HEK293 (cell line): ENCODE measurements around the gene UGCG.
"Not testable (repeated sequence)": the region's sequence is repeated elsewhere in the genome, so short reads cannot be mapped to it uniquely, and the experiment has no call there.

Experiments
- CTCF ChIA-PET: fragments of 350-600 bp; formaldehyde crosslinking; extraction: SDS; loops from one replicate; lab custom pipeline; 2021; ENCODE audit warnings: antibody characterized with exemption; lab: Yijun Ruan, JAX
- POLR2A ChIA-PET: fragments of 300-600 bp; formaldehyde crosslinking; extraction: SDS; loops from one replicate; lab custom pipeline; 2020; ENCODE audit warnings: antibody characterized with exemption, inconsistent platforms; lab: Yijun Ruan, JAX
- H3K27ac ChIP-seq: fragments of 200-500 bp; sonication (Bioruptor generic); 2 replicates; pipeline ENCODE4 v1.5.1; 2014; ENCODE audit warnings: low read depth, low read length, control low read depth, inconsistent platforms; ENCODE audit errors: extremely low read depth
- H3K36me3 ChIP-seq, 2 experiments: fragments of 200-500 bp in 1 of 2; sonication (Bioruptor generic) in 1 of 2; 1 replicate in 1 of 2; 2 replicates in 1 of 2; pipeline ENCODE4 v1.5.1; 2014 to 2017; ENCODE audit warnings: inconsistent platforms in 2 of 2, low read length in 2 of 2; ENCODE audit not compliant: control insufficient read depth in 2 of 2, insufficient read depth in 1 of 2
- H3K4me1 ChIP-seq: fragments of 200-500 bp; sonication (Bioruptor generic); 2 replicates; pipeline ENCODE4 v1.5.1; 2014; ENCODE audit warnings: mild to moderate bottlenecking, low read length, inconsistent platforms; ENCODE audit not compliant: control insufficient read depth, insufficient read depth
- H3K4me3 ChIP-seq: 2 replicates; pipeline ENCODE4 v1.5.1; 2011; ENCODE audit warnings: low read depth, mild to moderate bottlenecking, control low read depth, low read length, moderate library complexity
- H3K9me3 ChIP-seq: fragments of 200-500 bp; sonication (Bioruptor generic); 2 replicates; pipeline ENCODE4 v1.5.1; 2014; ENCODE audit warnings: low read depth, low read length, inconsistent platforms; ENCODE audit not compliant: control insufficient read depth, insufficient read depth
- GLI2 ChIP-seq: fragments of 450-650 bp; formaldehyde crosslinking; IDR thresholded peaks from 2 replicates; pipeline ENCODE4; 2017; ENCODE audit warnings: missing biosample characterization, missing genetic modification characterization, low read depth, borderline replicate concordance
- MEIS1 ChIP-seq: sonication (generic); formaldehyde crosslinking; IDR thresholded peaks from 2 replicates; pipeline ENCODE4 v1.8.1; 2022; ENCODE audit warnings: missing genetic modification reagents, mild to moderate bottlenecking, borderline replicate concordance
- SALL2 ChIP-seq: fragments of 450-650 bp; formaldehyde crosslinking; IDR thresholded peaks from 2 replicates; pipeline ENCODE4 v1.5.0; 2017; ENCODE audit warnings: missing biosample characterization, mild to moderate bottlenecking, missing genetic modification characterization, borderline replicate concordance
- ZBTB20 ChIP-seq: fragments of 450-650 bp; formaldehyde crosslinking; IDR thresholded peaks from 2 replicates; pipeline ENCODE4 v1.5.1; 2016; ENCODE audit warnings: missing biosample characterization, missing genetic modification characterization
- ZBTB8A ChIP-seq: fragments of 450-650 bp; formaldehyde crosslinking; IDR thresholded peaks from 2 replicates; pipeline ENCODE4 v1.5.1; 2016; ENCODE audit warnings: missing biosample characterization, missing genetic modification characterization
- ZFP69B ChIP-seq: fragments of 450-650 bp; formaldehyde crosslinking; IDR thresholded peaks from 2 replicates; pipeline ENCODE4 v1.5.1; 2016; ENCODE audit warnings: missing biosample characterization, missing genetic modification characterization
- ZNF10 ChIP-seq: fragments of 450-650 bp; formaldehyde crosslinking; IDR thresholded peaks from 2 replicates; pipeline ENCODE4 v1.5.1; 2017; ENCODE audit warnings: missing biosample characterization, missing genetic modification characterization
- ZNF132 ChIP-seq: fragments of 450-650 bp; formaldehyde crosslinking; IDR thresholded peaks from 2 replicates; pipeline ENCODE4 v1.5.1; 2017; ENCODE audit warnings: missing biosample characterization, missing genetic modification characterization, borderline replicate concordance
- ZNF155 ChIP-seq: fragments of 450-650 bp; formaldehyde crosslinking; IDR thresholded peaks from 2 replicates; pipeline ENCODE4 v1.5.1; 2016; ENCODE audit warnings: missing biosample characterization, missing genetic modification characterization
- ZNF341 ChIP-seq: fragments of 450-650 bp; formaldehyde crosslinking; IDR thresholded peaks from 2 replicates; pipeline ENCODE4; 2016; ENCODE audit warnings: low read depth, missing biosample characterization, missing genetic modification characterization
- ZNF354C ChIP-seq: fragments of 450-650 bp; formaldehyde crosslinking; IDR thresholded peaks from 2 replicates; pipeline ENCODE4 v1.5.1; 2016; ENCODE audit warnings: missing biosample characterization, missing genetic modification characterization, low read depth, borderline replicate concordance
- ZNF394 ChIP-seq: fragments of 450-650 bp; formaldehyde crosslinking; IDR thresholded peaks from 2 replicates; pipeline ENCODE4 v1.5.1; 2016; ENCODE audit warnings: missing biosample characterization, missing genetic modification characterization, mild to moderate bottlenecking, moderate library complexity, borderline replicate concordance
- ZNF501 ChIP-seq: fragments of 450-650 bp; formaldehyde crosslinking; IDR thresholded peaks from 2 replicates; pipeline ENCODE4 v1.5.1; 2016; ENCODE audit warnings: missing biosample characterization, missing genetic modification characterization
- ZNF514 ChIP-seq: fragments of 450-650 bp; formaldehyde crosslinking; IDR thresholded peaks from 2 replicates; pipeline ENCODE4 v1.5.1; 2016; ENCODE audit warnings: missing biosample characterization, missing genetic modification characterization
- ZNF585B ChIP-seq: fragments of 450-650 bp; formaldehyde crosslinking; IDR thresholded peaks from 2 replicates; pipeline ENCODE4 v1.5.1; 2016; ENCODE audit warnings: missing biosample characterization, missing genetic modification characterization
- ZNF658 ChIP-seq: fragments of 450-650 bp; formaldehyde crosslinking; IDR thresholded peaks from 2 replicates; pipeline ENCODE4; 2016; ENCODE audit warnings: missing biosample characterization, missing genetic modification characterization
- ZNF664 ChIP-seq: fragments of 450-650 bp; formaldehyde crosslinking; IDR thresholded peaks from 2 replicates; pipeline ENCODE4 v1.5.1; 2016; ENCODE audit warnings: missing biosample characterization, missing genetic modification characterization
- TF ChIP-seq, protein P1 (sequence below): fragments of 450-650 bp; formaldehyde crosslinking; conservative IDR thresholded peaks from 2 replicates; pipeline ENCODE4 v1.5.1; 2016; ENCODE audit warnings: low read depth, missing biosample characterization, missing genetic modification characterization
- TF ChIP-seq, protein P2 (sequence below): fragments of 450-650 bp; formaldehyde crosslinking; IDR thresholded peaks from 2 replicates; pipeline ENCODE4 v1.5.1; 2017; ENCODE audit warnings: missing biosample characterization, missing genetic modification characterization
- TF ChIP-seq, protein P3 (sequence below): fragments of 450-650 bp; formaldehyde crosslinking; IDR thresholded peaks from 2 replicates; pipeline ENCODE4 v1.5.1; 2016; ENCODE audit warnings: missing biosample characterization, missing genetic modification characterization

Gene UGCG

DNA sequence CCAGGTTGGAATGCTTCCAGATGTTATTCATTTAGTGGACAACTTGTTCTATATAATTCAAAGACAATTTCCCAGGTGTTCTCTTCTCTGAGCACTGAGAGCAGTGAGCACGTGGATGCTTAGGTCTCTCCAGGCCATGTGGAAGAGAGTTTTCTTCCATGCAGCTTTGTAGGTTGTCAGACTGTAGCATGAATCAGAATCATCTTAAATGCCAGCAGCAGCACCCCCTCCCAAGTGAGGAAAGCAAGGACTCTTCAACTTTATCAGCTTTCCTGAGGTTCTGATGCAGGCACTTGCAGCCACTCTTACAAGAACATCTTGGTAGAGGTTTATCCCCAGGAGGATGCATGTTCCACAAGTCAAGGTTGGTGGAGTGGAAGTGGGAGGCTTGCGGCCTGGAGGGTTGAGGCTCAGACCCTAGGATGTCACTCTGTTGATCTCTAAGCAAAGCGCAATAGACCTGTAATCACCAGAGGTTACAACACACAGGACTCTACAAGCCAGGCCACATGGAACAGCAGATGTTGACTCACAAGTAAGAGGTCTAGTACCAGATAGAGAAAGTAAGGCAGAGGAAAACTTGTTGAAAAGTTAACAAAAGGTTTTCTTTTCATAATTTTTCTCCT is 47.7 kb downstream of the UGCG start:
- POLR2A ChIA-PET, result no interaction called here
- Histone ChIP-seq H3K9me3 (no peaks in the 10 kb centered on the region), H3K27ac (no peak overlapping the region), H3K4me3 (no peak overlapping the region), H3K4me1 (no peaks in the 10 kb centered on the region), H3K36me3 (no peaks in the 10 kb centered on the region)
- CTCF ChIA-PET, result interaction anchor here (0.9 kb wide), 1 partner anchor 130 kb away, joined by 4 read pairs; no protein-coding TSS in a partner anchor
- TF ChIP-seq ZFP69B (tag by site-specific recombination) (no peak), ZBTB20 (tag by site-specific recombination) (no peak), ZBTB8A (no peak), ZNF585B (tag by site-specific recombination) (no peak), ZNF501 (tag by site-specific recombination) (no peak), GLI2 (tag by site-specific recombination) (no peak), ZNF664 (tag by site-specific recombination) (no peak), ZNF132 (tag by site-specific recombination) (no peak), ZNF155 (tag by site-specific recombination) (no peak), ZNF658 (tag by site-specific recombination) (no peak), ZNF341 (tag by site-specific recombination) (no peak), SALL2 (tag by site-specific recombination) (no peak), MEIS1 (CRISPR knock-in tag) (no peak), ZNF10 (tag by site-specific recombination) (no peak)
- TF ChIP-seq, protein P1, sequence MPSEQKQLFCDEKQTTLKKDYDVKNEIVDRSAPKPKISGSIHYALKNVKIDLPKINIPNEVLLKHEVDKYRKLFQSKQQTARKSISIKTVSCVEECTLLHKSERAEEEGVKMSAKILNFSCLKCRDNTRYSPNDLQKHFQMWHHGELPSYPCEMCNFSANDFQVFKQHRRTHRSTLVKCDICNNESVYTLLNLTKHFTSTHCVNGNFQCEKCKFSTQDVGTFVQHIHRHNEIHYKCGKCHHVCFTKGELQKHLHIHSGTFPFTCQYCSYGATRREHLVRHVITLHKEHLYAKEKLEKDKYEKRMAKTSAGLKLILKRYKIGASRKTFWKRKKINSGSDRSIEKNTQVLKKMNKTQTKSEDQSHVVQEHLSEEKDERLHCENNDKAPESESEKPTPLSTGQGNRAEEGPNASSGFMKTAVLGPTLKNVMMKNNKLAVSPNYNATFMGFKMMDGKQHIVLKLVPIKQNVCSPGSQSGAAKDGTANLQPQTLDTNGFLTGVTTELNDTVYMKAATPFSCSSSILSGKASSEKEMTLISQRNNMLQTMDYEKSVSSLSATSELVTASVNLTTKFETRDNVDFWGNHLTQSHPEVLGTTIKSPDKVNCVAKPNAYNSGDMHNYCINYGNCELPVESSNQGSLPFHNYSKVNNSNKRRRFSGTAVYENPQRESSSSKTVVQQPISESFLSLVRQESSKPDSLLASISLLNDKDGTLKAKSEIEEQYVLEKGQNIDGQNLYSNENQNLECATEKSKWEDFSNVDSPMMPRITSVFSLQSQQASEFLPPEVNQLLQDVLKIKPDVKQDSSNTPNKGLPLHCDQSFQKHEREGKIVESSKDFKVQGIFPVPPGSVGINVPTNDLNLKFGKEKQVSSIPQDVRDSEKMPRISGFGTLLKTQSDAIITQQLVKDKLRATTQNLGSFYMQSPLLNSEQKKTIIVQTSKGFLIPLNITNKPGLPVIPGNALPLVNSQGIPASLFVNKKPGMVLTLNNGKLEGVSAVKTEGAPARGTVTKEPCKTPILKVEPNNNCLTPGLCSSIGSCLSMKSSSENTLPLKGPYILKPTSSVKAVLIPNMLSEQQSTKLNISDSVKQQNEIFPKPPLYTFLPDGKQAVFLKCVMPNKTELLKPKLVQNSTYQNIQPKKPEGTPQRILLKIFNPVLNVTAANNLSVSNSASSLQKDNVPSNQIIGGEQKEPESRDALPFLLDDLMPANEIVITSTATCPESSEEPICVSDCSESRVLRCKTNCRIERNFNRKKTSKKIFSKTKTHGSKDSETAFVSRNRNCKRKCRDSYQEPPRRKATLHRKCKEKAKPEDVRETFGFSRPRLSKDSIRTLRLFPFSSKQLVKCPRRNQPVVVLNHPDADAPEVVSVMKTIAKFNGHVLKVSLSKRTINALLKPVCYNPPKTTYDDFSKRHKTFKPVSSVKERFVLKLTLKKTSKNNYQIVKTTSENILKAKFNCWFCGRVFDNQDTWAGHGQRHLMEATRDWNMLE (tag by site-specific recombination), result no peak
- TF ChIP-seq, protein P2, sequence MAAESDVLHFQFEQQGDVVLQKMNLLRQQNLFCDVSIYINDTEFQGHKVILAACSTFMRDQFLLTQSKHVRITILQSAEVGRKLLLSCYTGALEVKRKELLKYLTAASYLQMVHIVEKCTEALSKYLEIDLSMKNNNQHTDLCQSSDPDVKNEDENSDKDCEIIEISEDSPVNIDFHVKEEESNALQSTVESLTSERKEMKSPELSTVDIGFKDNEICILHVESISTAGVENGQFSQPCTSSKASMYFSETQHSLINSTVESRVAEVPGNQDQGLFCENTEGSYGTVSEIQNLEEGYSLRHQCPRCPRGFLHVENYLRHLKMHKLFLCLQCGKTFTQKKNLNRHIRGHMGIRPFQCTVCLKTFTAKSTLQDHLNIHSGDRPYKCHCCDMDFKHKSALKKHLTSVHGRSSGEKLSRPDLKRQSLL, result no peak
- TF ChIP-seq, protein P3, sequence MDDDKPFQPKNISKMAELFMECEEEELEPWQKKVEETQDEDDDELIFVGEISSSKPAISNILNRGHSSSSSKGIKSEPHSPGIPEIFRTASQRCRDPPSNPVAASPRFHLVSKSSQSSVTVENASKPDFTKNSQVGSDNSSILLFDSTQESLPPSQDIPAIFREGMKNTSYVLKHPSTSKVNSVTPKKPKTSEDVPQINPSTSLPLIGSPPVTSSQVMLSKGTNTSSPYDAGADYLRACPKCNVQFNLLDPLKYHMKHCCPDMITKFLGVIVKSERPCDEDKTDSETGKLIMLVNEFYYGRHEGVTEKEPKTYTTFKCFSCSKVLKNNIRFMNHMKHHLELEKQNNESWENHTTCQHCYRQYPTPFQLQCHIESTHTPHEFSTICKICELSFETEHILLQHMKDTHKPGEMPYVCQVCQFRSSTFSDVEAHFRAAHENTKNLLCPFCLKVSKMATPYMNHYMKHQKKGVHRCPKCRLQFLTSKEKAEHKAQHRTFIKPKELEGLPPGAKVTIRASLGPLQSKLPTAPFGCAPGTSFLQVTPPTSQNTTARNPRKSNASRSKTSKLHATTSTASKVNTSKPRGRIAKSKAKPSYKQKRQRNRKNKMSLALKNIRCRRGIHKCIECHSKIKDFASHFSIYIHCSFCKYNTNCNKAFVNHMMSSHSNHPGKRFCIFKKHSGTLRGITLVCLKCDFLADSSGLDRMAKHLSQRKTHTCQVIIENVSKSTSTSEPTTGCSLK (tag by site-specific recombination), result no peak

DNA sequence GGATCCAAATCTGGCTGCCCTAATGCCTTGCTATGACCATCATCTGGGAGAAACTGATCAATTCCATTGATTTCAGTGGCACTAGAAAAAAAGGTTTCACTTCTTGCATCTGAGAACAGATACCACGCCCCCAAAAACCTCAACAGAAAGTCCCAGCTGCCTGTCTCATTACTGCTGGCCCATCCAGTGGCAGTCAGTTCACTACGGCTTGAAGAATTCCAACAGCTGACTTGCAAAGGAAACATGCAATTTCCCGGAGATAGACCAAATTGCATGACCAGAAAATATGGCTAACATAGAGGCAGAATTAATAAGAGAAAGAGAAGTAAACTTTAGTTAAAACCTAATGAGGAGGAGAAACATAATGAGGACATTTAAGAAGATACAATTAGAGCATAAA is 48.6 kb downstream of the UGCG start:
- Histone ChIP-seq H3K9me3 (no peaks in the 10 kb centered on the region), H3K4me1 (no peaks in the 10 kb centered on the region), H3K4me3 (no peak overlapping the region), H3K36me3 (no peaks in the 10 kb centered on the region), H3K27ac (no peak overlapping the region)
- TF ChIP-seq ZNF394 (tag by site-specific recombination), result no peak
- no peak for TF ChIP-seq ZNF354C (tag by site-specific recombination)
- no peak for TF ChIP-seq ZNF514 (tag by site-specific recombination)
- ChIA-PET POLR2A (no interaction called here), CTCF (no interaction called here)

DNA sequence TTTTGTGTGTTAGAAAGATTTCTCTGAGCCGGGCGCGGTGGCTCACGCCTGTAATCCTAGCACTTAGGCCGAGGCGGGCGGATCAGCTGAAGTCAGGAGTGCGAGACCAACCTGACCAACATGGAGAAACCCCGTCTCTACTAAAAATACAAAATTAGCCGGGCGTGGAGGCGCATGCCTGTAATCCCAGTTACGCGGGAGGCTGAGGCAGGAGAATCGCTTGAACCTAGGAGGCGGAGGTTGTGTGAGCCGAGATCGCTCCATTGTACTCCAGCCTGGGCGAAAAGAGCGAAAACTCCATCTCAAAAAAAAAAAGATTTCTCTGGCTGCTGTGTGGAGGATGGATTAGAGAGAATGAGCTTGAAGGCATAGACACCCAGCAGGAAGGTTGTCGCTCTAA is 51.5 kb downstream of the UGCG start:
- not testable (repeated sequence) for H3K36me3 ChIP-seq, H3K4me1 ChIP-seq, H3K4me3 ChIP-seq, H3K27ac ChIP-seq, H3K9me3 ChIP-seq
- ChIA-PET POLR2A (interaction anchor here (0.6 kb wide), 1 partner anchor 29 kb away, joined by 4 read pairs; no protein-coding TSS in a partner anchor), CTCF (interaction anchor here (0.6 kb wide), 1 partner anchor 1536 kb away, joined by 5 read pairs; no protein-coding TSS in a partner anchor)
